H1 (cell line): Measurements from ENCODE around the gene F10. TPM values are rescaled to one million over a fixed set of nuclear protein-coding genes. Genes with fewer than 3 reads are reported as not detected.

ENCODE experiments used
- CHD1 ChIP-seq: IDR thresholded peaks from 2 replicates; pipeline ENCODE4 v1.6.1; 2012; ENCODE audit warnings: low read depth, low read length, improper control_type of control experiment
- EGR1 ChIP-seq: IDR thresholded peaks from 2 replicates; pipeline ENCODE4 v1.6.1; 2011; ENCODE audit warnings: low read depth, low read length, borderline replicate concordance
- EP300 ChIP-seq, 2 experiments: IDR thresholded peaks; 1 replicate in 1 of 2; 2 replicates in 1 of 2; pipeline ENCODE4 v1.6.1; 2011 to 2012; ENCODE audit warnings: low read depth in 2 of 2, low read length in 2 of 2, mild to moderate bottlenecking in 2 of 2, borderline replicate concordance in 1 of 2, inconsistent platforms in 1 of 2, moderate library complexity in 1 of 2
- FOSL1 ChIP-seq: IDR thresholded peaks from 2 replicates; pipeline ENCODE4 v1.6.1; 2011; ENCODE audit warnings: mild to moderate bottlenecking, low read depth, low read length, moderate library complexity; ENCODE audit not compliant: insufficient read depth
- KDM5A ChIP-seq: fragments of 200-600 bp; IDR thresholded peaks from 2 replicates; pipeline ENCODE4 v1.7.1; 2012; ENCODE audit warnings: mild to moderate bottlenecking, low read length, inconsistent platforms, mixed read lengths
- MAFK ChIP-seq: IDR thresholded peaks from 2 replicates; pipeline ENCODE4 v1.6.1; 2012; ENCODE audit warnings: low read depth, mild to moderate bottlenecking, improper control_type of control experiment, low read length
- PHF8 ChIP-seq: fragments of 200-600 bp; sonication (generic); conservative IDR thresholded peaks from 2 replicates; pipeline ENCODE4 v1.7.1; 2012; ENCODE audit warnings: low read depth, mild to moderate bottlenecking, inconsistent platforms, low read length, moderate library complexity
- SP1 ChIP-seq: IDR thresholded peaks from 2 replicates; pipeline ENCODE4 v1.6.1; 2011; ENCODE audit warnings: low read depth, low read length
- SP2 ChIP-seq: IDR thresholded peaks from 2 replicates; pipeline ENCODE4 v1.6.1; 2012; ENCODE audit warnings: mild to moderate bottlenecking, low read length, inconsistent platforms
- TAF1 ChIP-seq: IDR thresholded peaks from 2 replicates; pipeline ENCODE4 v1.6.1; 2011; ENCODE audit warnings: mild to moderate bottlenecking, low read depth, low read length
- polyA plus RNA-seq, 7 experiments: library from polyadenylated mRNA; depleted of rRNA in 3 of 7; stranded (reverse) in 5 of 7; unstranded in 2 of 7; fragments of >200 nt in 5 of 7; fragments of 200-250 nt in 2 of 7; gene quantifications; 1 replicate in 5 of 7; 2 replicates in 1 of 7; 4 replicates in 1 of 7; pipeline versions ENCODE4 v1.2.1 to v1.2.3, GENCODE V29; 2011 to 2013; ENCODE audit warnings: missing spikeins in 2 of 7, mixed read lengths in 2 of 7
- total RNA-seq: library from RNA; stranded (reverse); fragmentation: NEBNext Ultra II Directional; extraction: Animal tissue kit (Norgen Biotek cat#: 25700); gene quantifications from 2 replicates; pipeline ENCODE4 v1.2.1, GENCODE V29; 2021
- TF ChIP-seq, protein P1 (sequence below): IDR thresholded peaks from 2 replicates; pipeline ENCODE4 v1.6.1; 2012; ENCODE audit warnings: inconsistent platforms

Gene F10
- total and polyA plus RNA-seq, 2 of the 8 experiments (the other 6 are each of a cell fraction or from before 2014, with no cell fraction given): 2.0 to 4.2 TPM

DNA sequence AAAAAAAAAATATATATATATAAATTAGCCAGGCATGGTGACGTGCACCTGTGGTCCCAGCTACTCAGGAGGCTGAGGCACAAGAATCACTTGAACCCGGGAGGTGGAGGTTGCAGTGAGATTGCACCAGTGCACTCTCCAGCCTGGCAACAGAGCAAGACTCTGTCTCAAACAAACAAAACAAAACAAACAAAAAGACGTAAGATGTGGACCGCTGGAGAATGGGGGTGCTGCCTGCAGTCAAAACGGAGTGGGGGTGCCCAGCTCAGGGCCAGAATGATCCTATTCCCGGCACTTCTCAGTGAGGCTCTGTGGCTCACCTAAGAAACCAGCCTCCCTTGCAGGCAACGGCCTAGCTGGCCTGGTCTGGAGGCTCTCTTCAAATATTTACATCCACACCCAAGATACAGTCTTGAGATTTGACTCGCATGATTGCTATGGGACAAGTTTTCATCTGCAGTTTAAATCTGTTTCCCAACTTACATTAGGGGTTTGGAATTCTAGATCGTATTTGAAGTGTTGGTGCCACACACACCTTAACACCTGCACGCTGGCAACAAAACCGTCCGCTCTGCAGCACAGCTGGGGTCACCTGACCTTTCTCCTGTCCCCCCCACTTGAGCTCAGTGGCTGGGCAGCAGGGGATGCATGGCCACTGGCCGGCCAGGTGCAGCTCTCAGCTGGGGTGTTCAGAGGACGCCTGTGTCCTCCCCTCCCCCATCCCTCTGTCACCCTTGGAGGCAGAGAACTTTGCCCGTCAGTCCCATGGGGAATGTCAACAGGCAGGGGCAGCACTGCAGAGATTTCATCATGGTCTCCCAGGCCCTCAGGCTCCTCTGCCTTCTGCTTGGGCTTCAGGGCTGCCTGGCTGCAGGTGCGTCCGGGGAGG is 17.3 kb upstream of the F10 start, which contains the start of gene F7 (continued):
- TF ChIP-seq MAFK (no peak), KDM5A (no peak), CHD1 (no peak), PHF8 (no peak), FOSL1 (no peak), EP300 (IDR thresholded peaks at IDR 0.05; ENCODE audit: borderline replicate concordance in 1 of 2, low read depth in 2 of 2, low read length in 2 of 2) (no peak), EGR1 (no peak), SP2 (no peak), SP1 (no peak), TAF1 (no peak)
- TF ChIP-seq, protein P1, sequence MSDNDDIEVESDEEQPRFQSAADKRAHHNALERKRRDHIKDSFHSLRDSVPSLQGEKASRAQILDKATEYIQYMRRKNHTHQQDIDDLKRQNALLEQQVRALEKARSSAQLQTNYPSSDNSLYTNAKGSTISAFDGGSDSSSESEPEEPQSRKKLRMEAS: no peak
